ENCODE results near the gene MT4. TPM values are rescaled to one million over a fixed set of nuclear protein-coding genes. Genes with fewer than 3 reads are reported as not detected.

MT4 gene
- total RNA-seq (2012; rRNA removed) (not detected in 2 replicates), polyA plus RNA-seq (2012; rRNA removed) (not detected in 2 replicates), Bru-seq, nascent RNA (not detected), BruChase-seq, experiment 1, labeled RNA remaining after a 6-hour chase (not detected), BruChase-seq, experiment 2, labeled RNA remaining after a 2-hour chase (not detected)
- not detected in 2 replicates for polyA plus RNA-seq (2012; cell fraction: cytosol; rRNA removed)
- polyA plus RNA-seq (2012; cell fraction: nucleus; rRNA removed; ENCODE audit: low replicate concordance), result not detected in 2 replicates
- long read RNA-seq, result 0 reads

GRCh38 chr16:56564793-56565477, at the start of gene MT4:
TSS of gene MT4 (plus strand) at chr16:56565073. CDS start at chr16:56565129, 56 bp downstream.
- Histone ChIP-seq H3K4ac (ENCODE audit: low read depth, low read length) (no peak within 1 kb of the TSS), H4K20me1 (ENCODE audit: insufficient read depth, low read length) (no peaks in the 10 kb centered on the region), H3K9me1 (ENCODE audit: insufficient read depth, low read length) (0 out of 2 replicates have a peak, but pooled peaks cover 4% of the 10 kb centered on the region), H3K23ac (ENCODE audit: low read depth, low read length) (no peak within 1 kb of the TSS), H2BK20ac (ENCODE audit: low read depth, low read length) (no peak within 1 kb of the TSS), H3K14ac (replicated peaks; ENCODE audit: low read depth, low read length) (no peak within 1 kb of the TSS), H3K27me3 (ENCODE audit: control insufficient read depth, insufficient read depth, low read length) (peaks cover 51% of the 10 kb centered on the region), H2BK5ac (ENCODE audit: low read depth, low read length, poor library complexity, severe bottlenecking) (no peak within 1 kb of the TSS), H4K91ac (ENCODE audit: insufficient read depth, low read depth, low read length) (no peak within 1 kb of the TSS), H3K27ac (ENCODE audit: insufficient read depth, low read length) (no peak within 1 kb of the TSS), H2BK15ac (ENCODE audit: low read depth, low read length) (no peak within 1 kb of the TSS), H3K18ac (ENCODE audit: low read depth, low read length) (no peak within 1 kb of the TSS), H2BK120ac (ENCODE audit: low read depth, low read length) (no peak within 1 kb of the TSS), H3K4me3 (ENCODE audit: insufficient read depth, low read depth, low read length) (no peak within 1 kb of the TSS), H3K9me3 (ENCODE audit: control insufficient read depth, insufficient read depth, low read length) (0 out of 2 replicates have a peak, but pooled peaks cover 1% of the 10 kb centered on the region), H4K5ac (ENCODE audit: low read depth, low read length) (no peak within 1 kb of the TSS), H3K9ac (ENCODE audit: low read depth, low read length) (no peak within 1 kb of the TSS), H3K36me3 (ENCODE audit: control insufficient read depth, insufficient read depth, low read length) (no peaks in the 10 kb centered on the region), H3K79me1 (ENCODE audit: low read depth in 1 of 2, low read length in 2 of 2) (no peaks in the 10 kb centered on the region), H2AK9ac (replicated peaks; ENCODE audit: low read depth, low read length, poor library complexity) (no peak within 1 kb of the TSS), H2AFZ (replicated peaks; ENCODE audit: low read length, poor library complexity) (no peak within 1 kb of the TSS), H3K4me1 (ENCODE audit: control insufficient read depth, insufficient read depth, low read length) (no peaks in the 10 kb centered on the region), H4K8ac (ENCODE audit: low read depth in 2 of 2, low read length in 2 of 2) (no peak within 1 kb of the TSS), H3K4me2 (ENCODE audit: low read depth, low read length) (no peak within 1 kb of the TSS), H2AK5ac (ENCODE audit: low read depth, low read length) (no peak within 1 kb of the TSS), H3K56ac (ENCODE audit: extremely low read depth, insufficient read depth, low read length) (no peak within 1 kb of the TSS)
- intact Hi-C loops (cut with micrococcal nuclease), result no loop called here
- in situ Hi-C loops (cut with MboI; ENCODE audit: low sequenced_read_pairs), result no loop called here
- no peak for ATAC-seq (ENCODE audit: low read depth)
- 20% methylated on average over 1 of the region's 12 CpGs; no CpG with 5 or more reads in 1 of the 2 experiments for WGBS, 2 experiments (ENCODE audit: extremely low coverage in 2 of 2, insufficient read length in 1 of 2)
- CTCF ChIA-PET, result no interaction called here
- DNase-seq, result no peak
- dilution Hi-C loops (cut with HindIII; ENCODE audit: low sequenced_read_pairs, unreplicated experiment), result no loop called here
- BruUV-seq (replicated peaks), result no TSS peak
- POLR2A ChIA-PET (ENCODE audit: unreplicated experiment), result no interaction called here
- TF ChIP-seq BHLHE40 (IDR thresholded peaks at IDR 0.05; ENCODE audit: low read depth, low read length) (no peak), MAZ (IDR thresholded peaks at IDR 0.05; ENCODE audit: borderline replicate concordance, low read depth, low read length) (no peak), ELK1 (IDR thresholded peaks at IDR 0.05; ENCODE audit: borderline replicate concordance, low read depth, low read length) (no peak), CTCF (conservative IDR thresholded peaks at IDR 0.05; ENCODE audit: low read depth, low read length) (no peak), RCOR1 (IDR thresholded peaks at IDR 0.05; ENCODE audit: insufficient replicate concordance, low read length) (no peak), POLR2A (IDR thresholded peaks at IDR 0.05; ENCODE audit: low read depth, low read length) (no peak), SMC3 (IDR thresholded peaks at IDR 0.05; ENCODE audit: low read depth, low read length) (no peak), RAD21 (IDR thresholded peaks at IDR 0.05; ENCODE audit: low read length) (no peak), USF2 (IDR thresholded peaks at IDR 0.05; ENCODE audit: low read depth, low read length) (no peak), CEBPB (IDR thresholded peaks at IDR 0.05; ENCODE audit: low read depth, low read length) (no peak), MXI1 (IDR thresholded peaks at IDR 0.05; ENCODE audit: borderline replicate concordance, low read depth, low read length) (no peak), RFX5 (IDR thresholded peaks at IDR 0.05; ENCODE audit: low read depth, low read length) (no peak)

All from IMR-90 (cell line).